ENCODE measurements around the gene ACTL6B. TPM values are rescaled to one million over a fixed set of nuclear protein-coding genes. Genes with fewer than 3 reads are reported as not detected.

ACTL6B gene
- total RNA-seq, 2 donors from 2014 or later, result not detected

DNA sequence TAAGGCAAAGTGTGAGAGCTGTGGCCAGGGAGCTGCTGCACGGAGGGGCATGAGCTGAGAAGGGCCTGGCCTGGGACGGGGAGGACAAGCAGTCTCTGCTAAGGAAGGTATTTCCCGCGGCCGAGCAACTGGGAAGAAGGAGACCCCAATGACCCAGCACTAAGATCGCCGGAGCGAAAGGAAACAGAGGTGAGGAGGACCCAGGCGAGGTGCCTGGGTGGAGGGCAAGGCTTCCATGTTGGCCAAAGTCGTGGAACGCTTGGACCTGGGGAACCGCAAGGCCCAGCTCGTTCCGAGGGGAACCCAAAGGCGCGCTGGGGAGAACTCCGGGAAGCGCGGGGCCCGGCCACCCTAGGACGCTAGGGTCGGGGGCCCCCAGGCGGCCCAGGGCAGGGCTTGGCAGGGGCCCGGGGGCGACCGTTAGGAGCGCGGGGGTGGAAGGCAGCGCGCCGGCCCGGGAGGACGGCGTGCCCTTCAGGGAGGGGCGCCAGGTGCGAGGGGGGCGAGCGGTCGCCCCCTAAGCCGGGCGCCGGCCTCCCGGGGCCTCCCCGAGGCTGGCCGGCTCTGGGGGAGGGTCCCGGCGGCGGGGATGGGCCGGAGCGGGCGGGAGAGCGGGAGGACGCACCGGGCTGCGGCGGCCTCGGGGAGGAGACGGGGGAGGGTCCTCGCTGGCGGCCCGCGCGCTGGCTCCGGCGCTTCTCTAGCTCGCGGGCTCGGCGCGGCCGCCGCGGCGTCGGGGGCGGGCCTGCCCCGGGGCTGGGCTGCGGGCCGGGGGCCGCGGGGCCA is 37.3 kb upstream of the ACTL6B start:
- Histone ChIP-seq H3K9me3 (ENCODE audit: control insufficient read depth, low read length) (no peaks in the 10 kb centered on the region), H3K4me1 (ENCODE audit: control insufficient read depth, insufficient read depth, low read length) (peaks cover 12% of the 10 kb centered on the region), H3K4me3 (ENCODE audit: low read length) (peak overlapping the region; percentile 94), H3K36me3 (ENCODE audit: control insufficient read depth, insufficient read depth, low read length) (peaks cover 15% of the 10 kb centered on the region), H3K9ac (ENCODE audit: extremely low read depth, low read length, poor library complexity, severe bottlenecking) (peak overlapping the region; percentile 78), H3K27me3 (ENCODE audit: control insufficient read depth, insufficient read depth, low read length, poor library complexity, severe bottlenecking) (no peaks in the 10 kb centered on the region), H3K27ac (ENCODE audit: low read depth, low read length) (peak overlapping the region; percentile 32)
- H3K9me3 Mint-ChIP-seq, result no peaks in the 10 kb centered on the region
- no peak for TF ChIP-seq CTCF (conservative IDR thresholded peaks at IDR 0.05)
- 0% methylated on average over 19 to 81 of the region's 81 CpGs for WGBS, 2 experiments (ENCODE audit: insufficient coverage in 1 of 2, insufficient read length in 1 of 2)
- H3K27me3 Mint-ChIP-seq (ENCODE audit: insufficient read depth), result peaks cover 8% of the 10 kb centered on the region
- peaks cover 19% of the 10 kb centered on the region for H3K4me1 Mint-ChIP-seq
- peak overlapping the region; percentile 96 for H3K27ac Mint-ChIP-seq
- peak overlapping the region; percentile 92 for H3K4me3 Mint-ChIP-seq
- DNase-seq, result peak; percentile 59
- H3K36me3 Mint-ChIP-seq (ENCODE audit: low read depth), result peaks cover 12% of the 10 kb centered on the region

GRCh38 chr7:100692578-100692961 is 36.3 kb upstream of the ACTL6B start:
- Mint-ChIP-seq H3K27me3 (ENCODE audit: insufficient read depth) (peaks cover 8% of the 10 kb centered on the region), H3K27ac (peak overlapping the region; percentile 96), H3K9me3 (no peaks in the 10 kb centered on the region), H3K4me3 (peak overlapping the region; percentile 92), H3K4me1 (peaks cover 19% of the 10 kb centered on the region), H3K36me3 (ENCODE audit: low read depth) (peaks cover 21% of the 10 kb centered on the region)
- 55 to 60% methylated on average over 4 to 6 of the region's 6 CpGs for WGBS, 2 experiments (ENCODE audit: insufficient coverage in 1 of 2, insufficient read length in 1 of 2)
- H3K4me3 ChIP-seq (ENCODE audit: low read length), result peak overlapping the region; percentile 94
- peaks cover 12% of the 10 kb centered on the region for H3K4me1 ChIP-seq (ENCODE audit: control insufficient read depth, insufficient read depth, low read length)
- DNase-seq, result no peak
- no peaks in the 10 kb centered on the region for H3K27me3 ChIP-seq (ENCODE audit: control insufficient read depth, insufficient read depth, low read length, poor library complexity, severe bottlenecking)
- TF ChIP-seq CTCF (conservative IDR thresholded peaks at IDR 0.05), result no peak
- H3K9ac ChIP-seq (ENCODE audit: extremely low read depth, low read length, poor library complexity, severe bottlenecking), result no peak overlapping the region
- no peak overlapping the region for H3K27ac ChIP-seq (ENCODE audit: low read depth, low read length)
- peaks cover 23% of the 10 kb centered on the region for H3K36me3 ChIP-seq (ENCODE audit: control insufficient read depth, insufficient read depth, low read length)
- H3K9me3 ChIP-seq (ENCODE audit: control insufficient read depth, low read length), result no peaks in the 10 kb centered on the region

GRCh38 chr7:100691676-100692577 is 35.7 kb upstream of the ACTL6B start:
- 28 to 47% methylated on average over 9 to 28 of the region's 28 CpGs for WGBS, 2 experiments (ENCODE audit: insufficient coverage in 1 of 2, insufficient read length in 1 of 2)

More at GRCh38 chr7:100691676-100692577, 35.7 kb upstream of the ACTL6B start:
- H3K27ac Mint-ChIP-seq, result peak overlapping the region; percentile 90
- peak; percentile 96 for DNase-seq
- peak overlapping the region; percentile 92 for H3K4me3 Mint-ChIP-seq
- Histone ChIP-seq H3K4me1 (ENCODE audit: control insufficient read depth, insufficient read depth, low read length) (peaks cover 12% of the 10 kb centered on the region), H3K27ac (ENCODE audit: low read depth, low read length) (no peak overlapping the region), H3K27me3 (ENCODE audit: control insufficient read depth, insufficient read depth, low read length, poor library complexity, severe bottlenecking) (no peaks in the 10 kb centered on the region), H3K4me3 (ENCODE audit: low read length) (peak overlapping the region; percentile 94), H3K36me3 (ENCODE audit: control insufficient read depth, insufficient read depth, low read length) (peaks cover 25% of the 10 kb centered on the region), H3K9ac (ENCODE audit: extremely low read depth, low read length, poor library complexity, severe bottlenecking) (no peak overlapping the region), H3K9me3 (ENCODE audit: control insufficient read depth, low read length) (no peaks in the 10 kb centered on the region)
- H3K4me1 Mint-ChIP-seq, result peaks cover 19% of the 10 kb centered on the region
- no peaks in the 10 kb centered on the region for H3K9me3 Mint-ChIP-seq
- peak; percentile 97 for TF ChIP-seq CTCF (conservative IDR thresholded peaks at IDR 0.05)
- H3K27me3 Mint-ChIP-seq (ENCODE audit: insufficient read depth), result peaks cover 8% of the 10 kb centered on the region
- peaks cover 22% of the 10 kb centered on the region for H3K36me3 Mint-ChIP-seq (ENCODE audit: low read depth)
